SK-N-SH (cell line): ENCODE data around the gene EFCAB11. TPM values are rescaled to one million over a fixed set of nuclear protein-coding genes. Genes with fewer than 3 reads are reported as not detected.

Experiments
- CTCF ChIA-PET: fragments of 300-600, 350-600 bp; formaldehyde crosslinking; extraction: SDS; loops from one replicate; lab custom pipeline; 2021; lab: Yijun Ruan, JAX
- POLR2A ChIA-PET: fragments of 350-600 bp; sonication (Branson Sonifier 250); formaldehyde crosslinking; extraction: SDS; loops from one replicate; lab custom pipeline; 2020; ENCODE audit warnings: antibody characterized with exemption, inconsistent platforms; lab: Yijun Ruan, JAX
- DNase-seq: peaks from one replicate; pipeline ENCODE4 v3.0.0; 2012
- H2AFZ ChIP-seq: fragments of 200-600 bp; sonication (generic); 2 replicates; pipeline ENCODE4 v1.8.1; 2016; ENCODE audit warnings: antibody characterized with exemption, mild to moderate bottlenecking, low read depth
- H3F3A ChIP-seq: fragments of 200-600 bp; sonication (generic); replicated peaks from 2 replicates; pipeline ENCODE3; 2016; ENCODE audit warnings: antibody characterized with exemption, mild to moderate bottlenecking; ENCODE audit not compliant: insufficient read depth
- H3K27ac ChIP-seq, 2 experiments: fragments of 200-500 bp in 1 of 2; fragments of 200-600 bp in 1 of 2; sonication (Bioruptor generic) in 1 of 2; sonication (generic), shearing (Covaris generic) in 1 of 2; 2 replicates each; pipeline versions ENCODE4 v1.5.1 to v1.6.1; 2014 to 2016; ENCODE audit warnings: low read depth in 2 of 2, inconsistent platforms in 1 of 2, low read length in 1 of 2, mild to moderate bottlenecking in 1 of 2, mixed read lengths in 1 of 2
- H3K27me3 ChIP-seq: fragments of 200-600 bp; sonication (generic), shearing (Covaris generic); 2 replicates; pipeline ENCODE4 v1.6.1; 2016; ENCODE audit warnings: mixed run types; ENCODE audit not compliant: insufficient read depth
- H3K36me3 ChIP-seq, 2 experiments: fragments of 200-500 bp in 1 of 2; fragments of 200-600 bp in 1 of 2; sonication (Bioruptor generic) in 1 of 2; sonication (generic) in 1 of 2; replicated peaks in 1 of 2; 2 replicates each; pipeline versions ENCODE3 to v1.5.1; 2014 to 2016; ENCODE audit warnings: low read length in 1 of 2, mild to moderate bottlenecking in 1 of 2; ENCODE audit not compliant: insufficient read depth in 2 of 2, control insufficient read depth in 1 of 2
- H3K4me1 ChIP-seq, 2 experiments: fragments of 200-500 bp in 1 of 2; fragments of 200-600 bp in 1 of 2; sonication (Bioruptor generic) in 1 of 2; sonication (generic), shearing (Covaris generic) in 1 of 2; 2 replicates each; pipeline versions ENCODE4 v1.5.1 to v1.6.1; 2014 to 2016; ENCODE audit warnings: low read depth in 1 of 2, low read length in 1 of 2, mixed run types in 1 of 2; ENCODE audit not compliant: insufficient read depth in 2 of 2, control insufficient read depth in 1 of 2
- H3K4me2 ChIP-seq: fragments of 200-600 bp; sonication (generic), shearing (Covaris generic); 2 replicates; pipeline ENCODE4 v1.6.1; 2017; ENCODE audit warnings: mixed run types
- H3K4me3 ChIP-seq, 2 experiments: fragments of 200-500 bp in 1 of 2; fragments of 200-600 bp in 1 of 2; sonication (Bioruptor generic) in 1 of 2; sonication (generic), shearing (Covaris generic) in 1 of 2; 2 replicates each; pipeline versions ENCODE4 v1.5.1 to v1.8.1; 2014 to 2016; ENCODE audit warnings: low read depth in 2 of 2, inconsistent platforms in 1 of 2, low read length in 1 of 2, mild to moderate bottlenecking in 1 of 2, mixed read lengths in 1 of 2, moderate library complexity in 1 of 2
- H3K79me2 ChIP-seq: fragments of 200-600 bp; sonication (generic); 2 replicates; pipeline ENCODE4 v1.8.1; 2017; ENCODE audit warnings: mild to moderate bottlenecking; ENCODE audit not compliant: insufficient read depth
- H3K9ac ChIP-seq: fragments of 200-600 bp; sonication (generic); 2 replicates; pipeline ENCODE4 v1.6.1; 2017; ENCODE audit warnings: mixed run types
- H3K9me2 ChIP-seq: fragments of 200-600 bp; sonication (generic); 2 replicates; pipeline ENCODE4 v1.6.1; 2017; ENCODE audit warnings: mixed run types
- H3K9me3 ChIP-seq: fragments of 200-600 bp; sonication (generic); 2 replicates; pipeline ENCODE4 v1.6.1; 2017; ENCODE audit warnings: mixed run types, mild to moderate bottlenecking, moderate library complexity
- H4K20me1 ChIP-seq: fragments of 200-600 bp; sonication (generic); 2 replicates; pipeline ENCODE4 v1.6.1; 2017; ENCODE audit warnings: mild to moderate bottlenecking, mixed run types; ENCODE audit not compliant: insufficient read depth
- CHD2 ChIP-seq: fragments of 150-350 bp; IDR thresholded peaks from 2 replicates; pipeline ENCODE4 v1.6.1; 2018; ENCODE audit warnings: low read length; ENCODE audit not compliant: partially characterized antibody
- ELF1 ChIP-seq: IDR thresholded peaks from 2 replicates; pipeline ENCODE4 v1.4.0; 2012
- EP300 ChIP-seq, 2 experiments: IDR thresholded peaks; 2 replicates each; pipeline versions ENCODE4 v1.4.0 to v1.6.1; 2012; ENCODE audit warnings: borderline replicate concordance in 1 of 2, low read depth in 1 of 2, low read length in 1 of 2
- GABPA ChIP-seq: IDR thresholded peaks from 2 replicates; pipeline ENCODE4 v1.4.0; 2012; ENCODE audit warnings: low read depth, mild to moderate bottlenecking
- POLR2AphosphoS5 ChIP-seq: IDR thresholded peaks from 2 replicates; pipeline ENCODE4 v1.6.1; 2012; ENCODE audit warnings: low read depth, low read length
- RCOR1 ChIP-seq: fragments of 150-350 bp; IDR thresholded peaks from 2 replicates; pipeline ENCODE4 v1.6.1; 2017; ENCODE audit warnings: antibody characterized with exemption, low read length
- SMC3 ChIP-seq: IDR thresholded peaks from 2 replicates; pipeline ENCODE4 v1.6.1; 2012; ENCODE audit warnings: low read depth, low read length, improper control_type of control experiment
- TCF12 ChIP-seq: IDR thresholded peaks from 2 replicates; pipeline ENCODE4 v1.4.0; 2012
- WGBS: methylation state at CpG from one replicate; pipeline ENCODE4 v1.1.6; 2017; ENCODE audit warnings: low lambda C conversion rate; 5-methylcytosine and 5-hydroxymethylcytosine counted together
- polyA plus RNA-seq, 3 experiments: library from polyadenylated mRNA; depleted of rRNA; stranded (reverse); fragments of >200 nt; gene quantifications; 2 replicates each; pipeline ENCODE4 v1.2.3, GENCODE V29; 2012
- TF ChIP-seq, protein P1 (sequence below): fragments of 200-600 bp; sonication (generic); IDR thresholded peaks from 2 replicates; pipeline ENCODE4 v1.6.1; 2017; ENCODE audit warnings: antibody characterized with exemption, mild to moderate bottlenecking, moderate library complexity
- TF ChIP-seq, protein P2 (sequence below): IDR thresholded peaks from 2 replicates; pipeline ENCODE4; 2012
- TF ChIP-seq, protein P3 (sequence below): fragments of 150-350 bp; IDR thresholded peaks from 2 replicates; pipeline ENCODE4 v1.6.1; 2016; ENCODE audit warnings: mild to moderate bottlenecking, low read depth, low read length

EFCAB11 gene
- polyA plus RNA-seq, 1 of the 3 experiments (the other 2 are of a cell fraction) = 3.9 TPM

DNA sequence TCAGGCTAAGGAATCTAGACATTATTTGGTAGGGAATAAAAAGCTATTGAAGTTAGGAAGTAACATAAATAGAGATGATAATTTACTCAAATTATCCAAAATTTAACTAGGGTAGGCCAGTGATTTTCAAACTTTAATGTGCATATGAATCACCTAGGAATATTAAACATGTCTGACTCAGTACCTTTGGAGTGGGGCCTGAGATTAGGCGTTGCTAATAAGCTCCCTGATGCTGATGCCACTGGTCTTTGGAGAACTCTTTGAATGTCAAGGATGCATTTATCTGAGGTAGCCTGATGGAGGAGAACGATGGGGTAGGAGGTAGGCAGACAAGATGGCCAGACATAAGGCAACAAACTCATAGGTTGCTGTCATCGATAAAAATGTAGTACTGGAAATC is 33.2 kb downstream of the EFCAB11 start:
- POLR2A ChIA-PET = no interaction called here
- Histone ChIP-seq H3K9me2 (no peaks in the 10 kb centered on the region), H2AFZ (no peak overlapping the region), H3K36me3 (peaks cover 0 to 5% of the 10 kb centered on the region in 2 experiments)
- 88% methylated on average over 3 of the region's 3 CpGs for WGBS
- TF ChIP-seq GABPA (no peak), SMC3 (no peak), POLR2AphosphoS5 (no peak), CHD2 (no peak), RCOR1 (no peak), ELF1 (no peak), TCF12 (no peak)
- TF ChIP-seq, protein P1, sequence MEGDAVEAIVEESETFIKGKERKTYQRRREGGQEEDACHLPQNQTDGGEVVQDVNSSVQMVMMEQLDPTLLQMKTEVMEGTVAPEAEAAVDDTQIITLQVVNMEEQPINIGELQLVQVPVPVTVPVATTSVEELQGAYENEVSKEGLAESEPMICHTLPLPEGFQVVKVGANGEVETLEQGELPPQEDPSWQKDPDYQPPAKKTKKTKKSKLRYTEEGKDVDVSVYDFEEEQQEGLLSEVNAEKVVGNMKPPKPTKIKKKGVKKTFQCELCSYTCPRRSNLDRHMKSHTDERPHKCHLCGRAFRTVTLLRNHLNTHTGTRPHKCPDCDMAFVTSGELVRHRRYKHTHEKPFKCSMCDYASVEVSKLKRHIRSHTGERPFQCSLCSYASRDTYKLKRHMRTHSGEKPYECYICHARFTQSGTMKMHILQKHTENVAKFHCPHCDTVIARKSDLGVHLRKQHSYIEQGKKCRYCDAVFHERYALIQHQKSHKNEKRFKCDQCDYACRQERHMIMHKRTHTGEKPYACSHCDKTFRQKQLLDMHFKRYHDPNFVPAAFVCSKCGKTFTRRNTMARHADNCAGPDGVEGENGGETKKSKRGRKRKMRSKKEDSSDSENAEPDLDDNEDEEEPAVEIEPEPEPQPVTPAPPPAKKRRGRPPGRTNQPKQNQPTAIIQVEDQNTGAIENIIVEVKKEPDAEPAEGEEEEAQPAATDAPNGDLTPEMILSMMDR = no peak
- TF ChIP-seq, all 33 proteins: peak for 0
- Histone ChIP-seq H4K20me1 (no peaks in the 10 kb centered on the region), H3F3A (peaks cover 36% of the 10 kb centered on the region), H3K4me1 (peaks cover 0 to 6% of the 10 kb centered on the region in 2 experiments; a peak in 2 of 4 replicates), H3K9me3 (no peaks in the 10 kb centered on the region), H3K4me2 (no peak overlapping the region), H3K27ac (peak overlapping the region in 1 of 2 experiments; percentile 93; a peak in 2 of 4 replicates), H3K27me3 (no peaks in the 10 kb centered on the region), H3K9ac (peak overlapping the region; percentile 49; the same call in 1 of the 2 replicates), H3K4me3 (no peak overlapping the region), H3K79me2 (no peaks in the 10 kb centered on the region)
- DNase-seq = no peak
- CTCF ChIA-PET = interaction anchor here (0.6 kb wide), 1 partner anchor 11 kb away, joined by 3 read pairs; no protein-coding TSS in a partner anchor

DNA sequence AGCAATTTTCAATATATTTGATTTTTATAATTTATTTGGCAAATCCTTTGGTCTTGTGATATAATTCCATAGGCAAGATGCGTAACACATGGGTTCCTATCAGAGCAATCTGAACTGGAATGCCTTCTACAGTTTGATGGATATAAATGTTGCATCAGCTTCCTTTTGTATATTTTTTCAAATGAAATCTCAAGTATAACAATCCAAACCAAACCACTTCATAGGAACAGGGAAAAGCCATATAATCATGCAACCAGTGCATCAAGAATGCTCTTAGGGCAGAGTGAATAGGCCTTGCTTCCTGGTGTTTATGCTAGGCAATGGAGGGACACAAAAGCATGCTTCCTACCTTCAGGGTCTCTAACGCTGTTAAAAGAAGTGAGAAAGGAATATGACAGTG is 34.5 kb downstream of the EFCAB11 start:
- no peaks in the 10 kb centered on the region for H3K79me2 ChIP-seq
- no peak for DNase-seq
- H3K27ac ChIP-seq = peak overlapping the region in 1 of 2 experiments; percentile 93; a peak in 1 of 4 replicates
- POLR2A ChIA-PET = no interaction called here
- H3K4me3 ChIP-seq = no peak overlapping the region
- H3K4me2 ChIP-seq = no peak overlapping the region
- no peaks in the 10 kb centered on the region for H3K27me3 ChIP-seq
- H3K9me3 ChIP-seq = no peaks in the 10 kb centered on the region
- no peak overlapping the region for H2AFZ ChIP-seq
- 95% methylated on average over 2 of the region's 2 CpGs for WGBS
- H3K4me1 ChIP-seq = peaks cover 0 to 6% of the 10 kb centered on the region in 2 experiments; a peak in 2 of 4 replicates
- no peaks in the 10 kb centered on the region for H3K9me2 ChIP-seq
- peaks cover 39% of the 10 kb centered on the region for H3F3A ChIP-seq
- H3K9ac ChIP-seq = no peak overlapping the region
- peaks cover 0 to 5% of the 10 kb centered on the region in 2 experiments for H3K36me3 ChIP-seq
- CTCF ChIA-PET = interaction anchor here (1.0 to 1.5 kb wide), 2 partner anchors 12 to 19 kb away, joined by 3 to 4 read pairs; no protein-coding TSS in a partner anchor
- no peak for TF ChIP-seq EP300 (IDR thresholded peaks at IDR 0.05; ENCODE audit: borderline replicate concordance in 1 of 2, low read depth in 1 of 2, low read length in 1 of 2)
- TF ChIP-seq, protein P2, sequence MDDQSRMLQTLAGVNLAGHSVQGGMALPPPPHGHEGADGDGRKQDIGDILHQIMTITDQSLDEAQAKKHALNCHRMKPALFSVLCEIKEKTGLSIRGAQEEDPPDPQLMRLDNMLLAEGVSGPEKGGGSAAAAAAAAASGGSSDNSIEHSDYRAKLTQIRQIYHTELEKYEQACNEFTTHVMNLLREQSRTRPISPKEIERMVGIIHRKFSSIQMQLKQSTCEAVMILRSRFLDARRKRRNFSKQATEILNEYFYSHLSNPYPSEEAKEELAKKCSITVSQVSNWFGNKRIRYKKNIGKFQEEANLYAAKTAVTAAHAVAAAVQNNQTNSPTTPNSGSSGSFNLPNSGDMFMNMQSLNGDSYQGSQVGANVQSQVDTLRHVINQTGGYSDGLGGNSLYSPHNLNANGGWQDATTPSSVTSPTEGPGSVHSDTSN = no peak
- TF ChIP-seq, protein P3, sequence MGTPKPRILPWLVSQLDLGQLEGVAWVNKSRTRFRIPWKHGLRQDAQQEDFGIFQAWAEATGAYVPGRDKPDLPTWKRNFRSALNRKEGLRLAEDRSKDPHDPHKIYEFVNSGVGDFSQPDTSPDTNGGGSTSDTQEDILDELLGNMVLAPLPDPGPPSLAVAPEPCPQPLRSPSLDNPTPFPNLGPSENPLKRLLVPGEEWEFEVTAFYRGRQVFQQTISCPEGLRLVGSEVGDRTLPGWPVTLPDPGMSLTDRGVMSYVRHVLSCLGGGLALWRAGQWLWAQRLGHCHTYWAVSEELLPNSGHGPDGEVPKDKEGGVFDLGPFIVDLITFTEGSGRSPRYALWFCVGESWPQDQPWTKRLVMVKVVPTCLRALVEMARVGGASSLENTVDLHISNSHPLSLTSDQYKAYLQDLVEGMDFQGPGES = no peak
- no peaks in the 10 kb centered on the region for H4K20me1 ChIP-seq
